Spleen (tissue), 7 donors: ENCODE measurements around the gene MED26.

Experiments
- CTCF ChIP-seq, 11 experiments: fragments of 200-600 bp in 7 of 11; fragments of 450-650 bp in 4 of 11; sonication (generic) in 4 of 11; IDR thresholded peaks in 8 of 11; conservative IDR thresholded peaks in 3 of 11; 1 replicate in 7 of 11; 2 replicates in 4 of 11; pipeline versions ENCODE4 v1.4.0 to v1.8.0; 2016 to 2021; ENCODE audit warnings: antibody characterized with exemption in 11 of 11, inconsistent platforms in 4 of 11, mild to moderate bottlenecking in 1 of 11
- POLR2A ChIP-seq, 3 donors: fragments of 450-650 bp; IDR thresholded peaks; one replicate each; pipeline ENCODE4 v1.5.1; 2017; ENCODE audit warnings: antibody characterized with exemption in 3 of 3, mild to moderate bottlenecking in 1 of 3
- donor health status: DM: no; HTN: no; CAD: no; lungs with moderate emphysema.
- donor health status: DM: no; HTN: no; CAD: no.
- donor health status: DM: no; HTN: no; CAD: no.

- TF ChIP-seq CTCF (IDR thresholded peaks at IDR 0.05 in 8 of 11, conservative IDR thresholded peaks at IDR 0.05 in 3 of 11) (no peak), POLR2A (IDR thresholded peaks at IDR 0.05) (no peak)
Observed at GRCh38 chr19:16590876-16591802, 36.9 kb downstream of the MED26 start.
